H1 (cell line): Measurements from ENCODE around the gene ACP4. TPM values are rescaled to one million over a fixed set of nuclear protein-coding genes. Genes with fewer than 3 reads are reported as not detected.

Experiments
- CTCF ChIA-PET: fragments of 300-600 bp; sonication (Branson Sonifier 250); formaldehyde crosslinking; loops from one replicate; lab custom pipeline; 2021; ENCODE audit not compliant: partially characterized antibody; lab: Charles Lee
- POLR2A ChIA-PET: fragments of 300-600 bp; sonication (Branson Sonifier 250); formaldehyde crosslinking; loops from one replicate; lab custom pipeline; 2021; ENCODE audit warnings: inconsistent platforms; ENCODE audit not compliant: partially characterized antibody; lab: Charles Lee
- DNase-seq, 2 experiments: peaks; one replicate each; pipeline versions ENCODE4 v3.0.0 to v3.0.0-alpha.2; 2010 to 2022; ENCODE audit warnings: low spot score in 2 of 2, low read depth in 1 of 2, mixed read lengths in 1 of 2
- FAIRE-seq: peaks from 2 replicates; lab custom pipeline; 2011; peaks lifted over from hg19 to GRCh38; lab: Jason Lieb, UNC
- H2AFZ ChIP-seq: 2 replicates; pipeline ENCODE4 v1.8.1; 2012; ENCODE audit warnings: low read length, inconsistent platforms
- H2AK5ac ChIP-seq: 2 replicates; pipeline ENCODE4 v1.6.1; 2013; ENCODE audit warnings: low read depth, low read length
- H2BK120ac ChIP-seq: replicated peaks from 2 replicates; pipeline ENCODE3; 2013; ENCODE audit warnings: low read depth, low read length, inconsistent platforms
- H2BK12ac ChIP-seq: 2 replicates; pipeline ENCODE4 v1.6.1; 2013; ENCODE audit warnings: low read depth, low read length
- H2BK15ac ChIP-seq: 2 replicates; pipeline ENCODE4 v1.6.1; 2013; ENCODE audit warnings: low read length
- H2BK20ac ChIP-seq: 2 replicates; pipeline ENCODE4 v1.6.1; 2013; ENCODE audit warnings: low read length
- H2BK5ac ChIP-seq: 2 replicates; pipeline ENCODE4 v1.6.1; 2013; ENCODE audit warnings: low read depth, low read length
- H3K14ac ChIP-seq: 2 replicates; pipeline ENCODE4 v1.6.1; 2013; ENCODE audit warnings: inconsistent platforms; ENCODE audit not compliant: insufficient read length
- H3K18ac ChIP-seq: 2 replicates; pipeline ENCODE4 v1.6.1; 2013; ENCODE audit warnings: low read length; ENCODE audit errors: extremely low read depth
- H3K23ac ChIP-seq: 2 replicates; pipeline ENCODE4 v1.6.1; 2013; ENCODE audit warnings: inconsistent platforms; ENCODE audit not compliant: insufficient read length
- H3K23me2 ChIP-seq: 2 replicates; pipeline ENCODE4 v1.6.1; 2013; ENCODE audit warnings: low read depth, low read length
- H3K27ac ChIP-seq: 2 replicates; pipeline ENCODE4 v1.6.1; 2011; ENCODE audit warnings: low read depth, low read length, inconsistent platforms
- H3K27me3 ChIP-seq, 4 experiments: replicated peaks in 1 of 4; 1 replicate in 1 of 4; 2 replicates in 3 of 4; pipeline versions ENCODE4 v1.6.1 to v1.8.1; 2011 to 2013; ENCODE audit warnings: low read length in 3 of 4, mild to moderate bottlenecking in 3 of 4, inconsistent platforms in 2 of 4, mixed read lengths in 2 of 4, moderate library complexity in 1 of 4; ENCODE audit not compliant: control insufficient read depth in 3 of 4, insufficient read depth in 3 of 4; ENCODE audit errors: extremely low read depth in 1 of 4
- H3K36me3 ChIP-seq, 4 experiments: 2 replicates each; pipeline versions ENCODE4 v1.6.1 to v1.8.1; 2011 to 2013; ENCODE audit warnings: mild to moderate bottlenecking in 4 of 4, low read length in 3 of 4, moderate library complexity in 2 of 4, control low read depth in 1 of 4, inconsistent platforms in 1 of 4; ENCODE audit not compliant: insufficient read depth in 4 of 4, control insufficient read depth in 2 of 4
- H3K4ac ChIP-seq: replicated peaks from 2 replicates; pipeline ENCODE3; 2013; ENCODE audit warnings: low read length, low read depth, mixed read lengths, inconsistent platforms; ENCODE audit not compliant: insufficient read length
- H3K4me1 ChIP-seq, 4 experiments: replicated peaks in 1 of 4; 1 replicate in 1 of 4; 2 replicates in 3 of 4; pipeline versions ENCODE4 v1.6.1 to v1.8.1; 2011 to 2013; ENCODE audit warnings: low read length in 3 of 4, inconsistent platforms in 2 of 4, mixed read lengths in 1 of 4; ENCODE audit not compliant: insufficient read depth in 4 of 4, control insufficient read depth in 3 of 4
- H3K4me2 ChIP-seq, 2 experiments: 2 replicates each; pipeline versions ENCODE4 v1.6.1 to v1.8.1; 2011 to 2013; ENCODE audit warnings: low read depth in 2 of 2, low read length in 2 of 2, control low read depth in 1 of 2, inconsistent platforms in 1 of 2, mild to moderate bottlenecking in 1 of 2; ENCODE audit not compliant: insufficient read depth in 1 of 2
- H3K4me3 ChIP-seq, 4 experiments: fragments of 200-600, 300-600 bp in 1 of 4; sonication (generic), shearing (Covaris generic), sonication (Bioruptor Twin) in 1 of 4; 2 replicates each; pipeline versions ENCODE4 v1.5.1 to v1.8.1; 2011 to 2016; ENCODE audit warnings: low read length in 4 of 4, low read depth in 3 of 4, control low read depth in 2 of 4, inconsistent platforms in 2 of 4, mild to moderate bottlenecking in 2 of 4, mixed read lengths in 1 of 4, moderate library complexity in 1 of 4; ENCODE audit not compliant: insufficient read depth in 2 of 4; ENCODE audit errors: extremely low read depth in 1 of 4
- H3K56ac ChIP-seq: replicated peaks from 2 replicates; pipeline ENCODE3; 2013; ENCODE audit warnings: low read depth, mild to moderate bottlenecking, mixed read lengths, low read length, inconsistent platforms; ENCODE audit not compliant: insufficient read length
- H3K79me1 ChIP-seq: 2 replicates; pipeline ENCODE4 v1.6.1; 2013; ENCODE audit warnings: low read depth, low read length, control low read depth
- H3K79me2 ChIP-seq, 2 experiments: 2 replicates each; pipeline versions ENCODE4 v1.6.1 to v1.8.1; 2012 to 2013; ENCODE audit warnings: low read length in 2 of 2, mild to moderate bottlenecking in 2 of 2, inconsistent platforms in 1 of 2; ENCODE audit not compliant: insufficient read depth in 2 of 2, control insufficient read depth in 1 of 2
- H3K9ac ChIP-seq, 4 experiments: replicated peaks in 1 of 4; 1 replicate in 1 of 4; 2 replicates in 3 of 4; pipeline versions ENCODE4 v1.6.1 to v1.8.1; 2011 to 2013; ENCODE audit warnings: low read depth in 3 of 4, low read length in 3 of 4, control low read depth in 2 of 4, mild to moderate bottlenecking in 2 of 4, moderate library complexity in 2 of 4, inconsistent platforms in 1 of 4; ENCODE audit errors: extremely low read depth in 1 of 4
- H3K9me3 ChIP-seq, 2 experiments: 2 replicates each; pipeline versions ENCODE4 v1.6.1 to v1.8.1; 2012 to 2013; ENCODE audit warnings: mild to moderate bottlenecking in 2 of 2, moderate library complexity in 2 of 2, control low read depth in 1 of 2, inconsistent platforms in 1 of 2, low read depth in 1 of 2, low read length in 1 of 2, mixed read lengths in 1 of 2; ENCODE audit not compliant: insufficient read depth in 2 of 2
- H4K20me1 ChIP-seq, 2 experiments: replicated peaks in 1 of 2; 2 replicates each; pipeline versions ENCODE3 to v1.8.1; 2011 to 2013; ENCODE audit warnings: inconsistent platforms in 2 of 2, low read length in 2 of 2, mild to moderate bottlenecking in 1 of 2; ENCODE audit not compliant: insufficient read depth in 2 of 2, control insufficient read depth in 1 of 2
- H4K5ac ChIP-seq: 2 replicates; pipeline ENCODE4 v1.6.1; 2013; ENCODE audit warnings: low read length, low read depth, mixed read lengths, inconsistent platforms; ENCODE audit not compliant: insufficient read length
- H4K8ac ChIP-seq: 2 replicates; pipeline ENCODE4 v1.8.0; 2013; ENCODE audit warnings: mild to moderate bottlenecking, moderate library complexity, low read length, inconsistent platforms; ENCODE audit not compliant: insufficient read depth; ENCODE audit errors: extremely low read depth
- H4K91ac ChIP-seq: replicated peaks from 2 replicates; pipeline ENCODE3; 2013; ENCODE audit warnings: low read length, mixed read lengths, inconsistent platforms; ENCODE audit not compliant: insufficient read length
- CEBPB ChIP-seq: IDR thresholded peaks from 2 replicates; pipeline ENCODE4 v1.6.1; 2012; ENCODE audit warnings: low read depth, low read length
- POLR2A ChIP-seq, 2 experiments: IDR thresholded peaks; 1 replicate in 1 of 2; 2 replicates in 1 of 2; pipeline ENCODE4 v1.6.1; 2011; ENCODE audit warnings: low read depth in 2 of 2, low read length in 2 of 2, mild to moderate bottlenecking in 2 of 2; ENCODE audit errors: control extremely low read depth in 1 of 2
- WGBS, 2 experiments: shearing (Covaris generic) in 1 of 2; methylation state at CpG; one replicate each; pipeline versions ENCODE4 v1.1.6 to v1.1.7; 2013 to 2015; ENCODE audit warnings: low lambda C conversion rate in 2 of 2, mixed read lengths in 2 of 2, inconsistent platforms in 1 of 2, low coverage in 1 of 2, missing lambda C conversion rate in 1 of 2; ENCODE audit not compliant: insufficient replicate concordance in 2 of 2, insufficient coverage in 1 of 2, insufficient read length in 1 of 2; ENCODE audit errors: extremely low coverage in 1 of 2, missing lambda C conversion rate in 1 of 2; 5-methylcytosine and 5-hydroxymethylcytosine counted together
- polyA plus RNA-seq, 7 experiments: library from polyadenylated mRNA; depleted of rRNA in 3 of 7; stranded (reverse) in 5 of 7; unstranded in 2 of 7; fragments of >200 nt in 5 of 7; fragments of 200-250 nt in 2 of 7; gene quantifications; 1 replicate in 5 of 7; 2 replicates in 1 of 7; 4 replicates in 1 of 7; pipeline versions ENCODE4 v1.2.1 to v1.2.3, GENCODE V29; 2011 to 2013; ENCODE audit warnings: missing spikeins in 2 of 7, mixed read lengths in 2 of 7
- total RNA-seq: library from RNA; stranded (reverse); fragmentation: NEBNext Ultra II Directional; extraction: Animal tissue kit (Norgen Biotek cat#: 25700); gene quantifications from 2 replicates; pipeline ENCODE4 v1.2.1, GENCODE V29; 2021

Gene ACP4
- total and polyA plus RNA-seq, 2 of the 8 experiments (the other 6 are each of a cell fraction or from before 2014, with no cell fraction given), result not detected

DNA sequence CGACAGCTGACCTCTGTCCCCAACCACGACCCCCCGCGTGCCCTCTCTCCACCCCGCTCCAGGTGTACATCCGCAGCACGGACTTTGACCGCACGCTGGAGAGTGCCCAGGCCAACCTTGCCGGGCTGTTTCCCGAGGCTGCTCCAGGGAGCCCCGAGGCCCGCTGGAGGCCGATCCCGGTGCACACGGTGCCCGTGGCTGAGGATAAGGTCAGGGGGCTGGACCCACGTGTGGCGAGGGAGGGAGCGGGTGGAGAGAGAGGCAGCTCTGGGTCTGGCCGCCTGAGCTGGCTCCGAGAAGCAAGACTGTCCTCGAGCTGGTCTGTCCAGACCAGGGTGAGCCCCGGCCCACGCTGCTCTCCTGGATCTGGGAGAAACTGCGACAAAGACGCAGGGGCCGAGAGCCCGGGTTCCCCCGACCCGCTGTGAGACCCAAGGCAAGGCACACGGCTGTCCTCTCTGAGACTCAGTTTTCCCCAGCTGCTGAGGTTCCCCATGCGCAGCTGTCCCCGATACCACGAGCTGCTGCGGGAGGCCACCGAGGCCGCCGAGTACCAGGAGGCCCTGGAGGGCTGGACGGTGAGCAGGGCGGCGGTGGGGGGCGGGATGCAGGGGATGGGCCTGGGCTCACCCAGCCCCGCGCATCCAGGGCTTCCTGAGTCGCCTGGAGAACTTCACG lies 1.5 kb downstream of the ACP4 start:
- peaks cover 14 to 17% of the 10 kb centered on the region in 2 experiments for H4K20me1 ChIP-seq
- no peak overlapping the region for H3K9ac ChIP-seq
- H2BK12ac ChIP-seq, result no peak overlapping the region
- no peak overlapping the region for H2BK20ac ChIP-seq
- POLR2A ChIA-PET, result interaction anchor here (0.9 to 15.0 kb wide), 11 partner anchors 11 to 223 kb away, joined by 3 to 275 read pairs (median 5); partner anchors contain the start of genes CLEC11A, KLK1 and SHANK1
- no peak overlapping the region for H3K14ac ChIP-seq
- no peak overlapping the region for H3K23ac ChIP-seq
- no peaks in the 10 kb centered on the region for H3K79me2 ChIP-seq
- FAIRE-seq (no peak), DNase-seq (no peak)
- no peak overlapping the region for H4K91ac ChIP-seq
- peaks cover 0 to 6% (median under 1%) of the 10 kb centered on the region in 4 experiments; a peak in 2 of 8 replicates for H3K36me3 ChIP-seq
- no peaks in the 10 kb centered on the region for H3K79me1 ChIP-seq
- WGBS, 2 experiments, result 89% methylated on average over 27 of the region's 47 CpGs; no CpG with 5 or more reads in 1 of the 2 experiments
- no peak overlapping the region for H3K27ac ChIP-seq
- no peak overlapping the region for H2AFZ ChIP-seq
- H4K5ac ChIP-seq, result no peak overlapping the region
- H3K23me2 ChIP-seq, result no peaks in the 10 kb centered on the region; the same call in 1 of the 2 replicates
- H3K4me1 ChIP-seq, result peaks cover 0 to 14% (median 4%) of the 10 kb centered on the region in 4 experiments; a peak in 5 of 7 replicates
- no peak overlapping the region for H2BK15ac ChIP-seq
- H2AK5ac ChIP-seq, result no peak overlapping the region
- H2BK120ac ChIP-seq, result no peak overlapping the region
- TF ChIP-seq CEBPB, result no peak
- 0 out of 3 replicates have a peak, but pooled peaks of 1 of the 2 experiments have one; percentile 49 for TF ChIP-seq POLR2A (IDR thresholded peaks at IDR 0.05; ENCODE audit: control extremely low read depth in 1 of 2, low read depth in 2 of 2, low read length in 2 of 2)
- H3K27me3 ChIP-seq, result no peaks in the 10 kb centered on the region; a peak in 1 of 7 replicates
- no peaks in the 10 kb centered on the region for H3K9me3 ChIP-seq
- no peak overlapping the region for H3K4me3 ChIP-seq
- H3K4me2 ChIP-seq, result no peak overlapping the region
- H3K18ac ChIP-seq, result no peak overlapping the region
- no peak overlapping the region for H4K8ac ChIP-seq
- H3K4ac ChIP-seq, result no peak overlapping the region
- H3K56ac ChIP-seq, result no peak overlapping the region
- CTCF ChIA-PET, result interaction anchor here (1.1 to 3.2 kb wide), 4 partner anchors 8 to 130 kb away, joined by 3 to 12 read pairs (median 6); partner anchors contain the start of gene KLK3
- H2BK5ac ChIP-seq, result no peak overlapping the region
